ENCODE measurements around the gene CNTROB. TPM values are rescaled to one million over a fixed set of nuclear protein-coding genes. Genes with fewer than 3 reads are reported as not detected.

CNTROB gene
- total and polyA plus RNA-seq, 10 of the 15 experiments (the other 5 are each of a cell fraction or from before 2014, with no cell fraction given), result 2.0 to 36.2 (median 28.2) TPM

DNA sequence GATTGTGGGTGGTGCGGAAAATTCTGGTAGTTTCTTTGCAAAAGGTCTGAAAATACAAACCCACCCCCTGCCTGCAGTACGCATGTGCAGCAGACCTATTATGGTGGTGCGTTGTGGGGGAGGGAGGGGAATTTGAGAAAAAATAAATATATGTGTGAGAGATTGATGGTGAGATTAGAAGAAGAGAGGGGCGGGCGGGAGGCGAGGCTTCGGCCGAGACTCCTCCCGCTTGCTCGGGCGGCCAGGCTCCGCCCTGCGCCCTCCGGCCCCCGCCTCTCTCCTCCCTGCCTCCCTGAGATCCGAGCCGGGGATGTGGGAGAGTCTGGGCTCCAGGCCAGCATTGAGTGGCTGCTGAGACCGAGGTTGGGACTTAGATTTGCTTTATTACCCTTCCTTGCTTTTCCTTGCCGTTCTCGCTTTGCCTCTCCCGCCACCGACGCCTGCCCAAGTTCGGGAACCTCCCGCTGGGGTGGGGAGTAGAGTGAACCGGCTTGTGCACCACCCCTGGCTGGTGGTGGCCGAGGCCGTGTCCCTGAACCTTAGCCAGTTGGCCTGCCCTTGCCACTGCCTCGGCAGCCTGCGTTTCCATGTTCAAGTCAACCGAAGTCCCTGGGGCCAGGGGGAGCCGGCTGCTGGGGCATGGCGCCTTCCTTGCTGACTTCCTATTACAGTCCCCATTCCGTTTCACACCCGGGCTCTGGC is 44.4 kb upstream of the CNTROB start (continued):
- TF ChIP-seq BHLHE40 (IDR thresholded peaks at IDR 0.05; ENCODE audit: borderline replicate concordance in 1 of 2, low read depth in 2 of 2, low read length in 1 of 2) (no peak; a peak in 1 of 4 replicates), EED (IDR thresholded peaks at IDR 0.05; ENCODE audit: low read depth) (peak; percentile 21; the same call in 1 of the 2 replicates), IKZF1 (conservative IDR thresholded peaks at IDR 0.05) (peak; percentile 72), EZH2 (IDR thresholded peaks at IDR 0.05; ENCODE audit: borderline replicate concordance, control insufficient read depth, low read depth, low read length) (no peak), SUPT20H (IDR thresholded peaks at IDR 0.05; ENCODE audit: borderline replicate concordance, control insufficient read depth, low read depth, low read length) (no peak), BMI1 (IDR thresholded peaks at IDR 0.05; ENCODE audit: borderline replicate concordance) (no peak), STAT1 (conservative IDR thresholded peaks at IDR 0.05) (no peak), FOXM1 (IDR thresholded peaks at IDR 0.05; ENCODE audit: low read depth, low read length) (no peak), IKZF2 (IDR thresholded peaks at IDR 0.05) (peak; percentile 36 to 61; a peak in 1 of 4 replicates), FOXK2 (IDR thresholded peaks at IDR 0.05) (no peak), ZNF384 (IDR thresholded peaks at IDR 0.05; ENCODE audit: borderline replicate concordance, low read depth, low read length) (peak; percentile 48), NFIC (IDR thresholded peaks at IDR 0.05; ENCODE audit: low read depth, low read length) (no peak), HDGF (IDR thresholded peaks at IDR 0.05) (peak; percentile 71; the same call in 1 of the 2 replicates), ZZZ3 (IDR thresholded peaks at IDR 0.05; ENCODE audit: control insufficient read depth, insufficient read length, low read depth) (no peak), RB1 (IDR thresholded peaks at IDR 0.05; ENCODE audit: borderline replicate concordance) (no peak; the same call in 1 of the 2 replicates), SUZ12 (IDR thresholded peaks at IDR 0.05; ENCODE audit: unreplicated experiment) (no peak), NR2C1 (IDR thresholded peaks at IDR 0.05) (no peak)
- TF ChIP-seq, protein P1, sequence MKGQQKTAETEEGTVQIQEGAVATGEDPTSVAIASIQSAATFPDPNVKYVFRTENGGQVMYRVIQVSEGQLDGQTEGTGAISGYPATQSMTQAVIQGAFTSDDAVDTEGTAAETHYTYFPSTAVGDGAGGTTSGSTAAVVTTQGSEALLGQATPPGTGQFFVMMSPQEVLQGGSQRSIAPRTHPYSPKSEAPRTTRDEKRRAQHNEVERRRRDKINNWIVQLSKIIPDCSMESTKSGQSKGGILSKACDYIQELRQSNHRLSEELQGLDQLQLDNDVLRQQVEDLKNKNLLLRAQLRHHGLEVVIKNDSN (IDR thresholded peaks at IDR 0.05; ENCODE audit: borderline replicate concordance, extremely low read length, insufficient read depth, low read depth, low read length), result no peak
- TF ChIP-seq, protein P2, sequence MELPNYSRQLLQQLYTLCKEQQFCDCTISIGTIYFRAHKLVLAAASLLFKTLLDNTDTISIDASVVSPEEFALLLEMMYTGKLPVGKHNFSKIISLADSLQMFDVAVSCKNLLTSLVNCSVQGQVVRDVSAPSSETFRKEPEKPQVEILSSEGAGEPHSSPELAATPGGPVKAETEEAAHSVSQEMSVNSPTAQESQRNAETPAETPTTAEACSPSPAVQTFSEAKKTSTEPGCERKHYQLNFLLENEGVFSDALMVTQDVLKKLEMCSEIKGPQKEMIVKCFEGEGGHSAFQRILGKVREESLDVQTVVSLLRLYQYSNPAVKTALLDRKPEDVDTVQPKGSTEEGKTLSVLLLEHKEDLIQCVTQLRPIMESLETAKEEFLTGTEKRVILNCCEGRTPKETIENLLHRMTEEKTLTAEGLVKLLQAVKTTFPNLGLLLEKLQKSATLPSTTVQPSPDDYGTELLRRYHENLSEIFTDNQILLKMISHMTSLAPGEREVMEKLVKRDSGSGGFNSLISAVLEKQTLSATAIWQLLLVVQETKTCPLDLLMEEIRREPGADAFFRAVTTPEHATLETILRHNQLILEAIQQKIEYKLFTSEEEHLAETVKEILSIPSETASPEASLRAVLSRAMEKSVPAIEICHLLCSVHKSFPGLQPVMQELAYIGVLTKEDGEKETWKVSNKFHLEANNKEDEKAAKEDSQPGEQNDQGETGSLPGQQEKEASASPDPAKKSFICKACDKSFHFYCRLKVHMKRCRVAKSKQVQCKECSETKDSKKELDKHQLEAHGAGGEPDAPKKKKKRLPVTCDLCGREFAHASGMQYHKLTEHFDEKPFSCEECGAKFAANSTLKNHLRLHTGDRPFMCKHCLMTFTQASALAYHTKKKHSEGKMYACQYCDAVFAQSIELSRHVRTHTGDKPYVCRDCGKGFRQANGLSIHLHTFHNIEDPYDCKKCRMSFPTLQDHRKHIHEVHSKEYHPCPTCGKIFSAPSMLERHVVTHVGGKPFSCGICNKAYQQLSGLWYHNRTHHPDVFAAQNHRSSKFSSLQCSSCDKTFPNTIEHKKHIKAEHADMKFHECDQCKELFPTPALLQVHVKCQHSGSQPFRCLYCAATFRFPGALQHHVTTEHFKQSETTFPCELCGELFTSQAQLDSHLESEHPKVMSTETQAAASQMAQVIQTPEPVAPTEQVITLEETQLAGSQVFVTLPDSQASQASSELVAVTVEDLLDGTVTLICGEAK (IDR thresholded peaks at IDR 0.05; ENCODE audit: borderline replicate concordance), result no peak
- TF ChIP-seq, protein P3, sequence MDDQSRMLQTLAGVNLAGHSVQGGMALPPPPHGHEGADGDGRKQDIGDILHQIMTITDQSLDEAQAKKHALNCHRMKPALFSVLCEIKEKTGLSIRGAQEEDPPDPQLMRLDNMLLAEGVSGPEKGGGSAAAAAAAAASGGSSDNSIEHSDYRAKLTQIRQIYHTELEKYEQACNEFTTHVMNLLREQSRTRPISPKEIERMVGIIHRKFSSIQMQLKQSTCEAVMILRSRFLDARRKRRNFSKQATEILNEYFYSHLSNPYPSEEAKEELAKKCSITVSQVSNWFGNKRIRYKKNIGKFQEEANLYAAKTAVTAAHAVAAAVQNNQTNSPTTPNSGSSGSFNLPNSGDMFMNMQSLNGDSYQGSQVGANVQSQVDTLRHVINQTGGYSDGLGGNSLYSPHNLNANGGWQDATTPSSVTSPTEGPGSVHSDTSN (IDR thresholded peaks at IDR 0.05; ENCODE audit: insufficient replicate concordance, low read depth, low read length), result no peak
- TF ChIP-seq, protein P4, sequence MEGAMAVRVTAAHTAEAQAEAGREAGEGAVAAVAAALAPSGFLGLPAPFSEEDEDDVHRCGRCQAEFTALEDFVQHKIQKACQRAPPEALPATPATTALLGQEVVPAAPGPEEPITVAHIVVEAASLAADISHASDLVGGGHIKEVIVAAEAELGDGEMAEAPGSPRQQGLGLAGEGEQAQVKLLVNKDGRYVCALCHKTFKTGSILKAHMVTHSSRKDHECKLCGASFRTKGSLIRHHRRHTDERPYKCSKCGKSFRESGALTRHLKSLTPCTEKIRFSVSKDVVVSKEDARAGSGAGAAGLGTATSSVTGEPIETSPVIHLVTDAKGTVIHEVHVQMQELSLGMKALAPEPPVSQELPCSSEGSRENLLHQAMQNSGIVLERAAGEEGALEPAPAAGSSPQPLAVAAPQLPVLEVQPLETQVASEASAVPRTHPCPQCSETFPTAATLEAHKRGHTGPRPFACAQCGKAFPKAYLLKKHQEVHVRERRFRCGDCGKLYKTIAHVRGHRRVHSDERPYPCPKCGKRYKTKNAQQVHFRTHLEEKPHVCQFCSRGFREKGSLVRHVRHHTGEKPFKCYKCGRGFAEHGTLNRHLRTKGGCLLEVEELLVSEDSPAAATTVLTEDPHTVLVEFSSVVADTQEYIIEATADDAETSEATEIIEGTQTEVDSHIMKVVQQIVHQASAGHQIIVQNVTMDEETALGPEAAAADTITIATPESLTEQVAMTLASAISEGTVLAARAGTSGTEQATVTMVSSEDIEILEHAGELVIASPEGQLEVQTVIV (IDR thresholded peaks at IDR 0.05; ENCODE audit: borderline replicate concordance, partially characterized antibody), result no peak
